HCT116 (cell line): ENCODE results near the gene FOXF1. TPM values are rescaled to one million over a fixed set of nuclear protein-coding genes. Genes with fewer than 3 reads are reported as not detected.

Experiments
- ATAC-seq: fragments of 200-7000 bp; cut with Tn5 transposase; 2 replicates; pipeline ENCODE4 v1.9.1; 2020; ENCODE audit warnings: mild to moderate bottlenecking, moderate library complexity
- BruUV-seq: library from RNA; stranded (reverse); fragments of 400-500 nt; replicated peaks from 2 replicates; lab custom pipeline; 2021; lab: Mats Ljungman, UMichigan
- CTCF ChIA-PET: fragments of 300-600 bp; sonication (Branson Sonifier 250); formaldehyde crosslinking; loops from one replicate; lab custom pipeline; 2021; ENCODE audit warnings: antibody characterized with exemption; lab: Charles Lee
- POLR2A ChIA-PET: fragments of 300-600, 350-600 bp; sonication (Branson Sonifier 250); formaldehyde crosslinking; loops from one replicate; lab custom pipeline; 2021; ENCODE audit warnings: antibody characterized with exemption; lab: Charles Lee
- RAD21 ChIA-PET, 2 experiments: fragments of 300-600 bp; sonication (Branson Sonifier 250); formaldehyde crosslinking; loops; one replicate each; lab custom pipeline; 2023; ENCODE audit warnings: low total read pairs in 2 of 2; ENCODE audit not compliant: uncharacterized antibody in 2 of 2, unreplicated experiment in 2 of 2, low non-redundant PET in 1 of 2; lab: Charles Lee
- DNase-seq: peaks from one replicate; pipeline ENCODE4 v3.0.0-alpha.2; 2010; ENCODE audit warnings: low read depth, low spot score
- H2AFZ ChIP-seq: fragments of 200-600 bp; shearing (Covaris generic), sonication (generic); 2 replicates; pipeline ENCODE4 v1.6.1; 2017; ENCODE audit warnings: low read depth, mixed run types, mixed read lengths, antibody characterized with exemption, low read length; ENCODE audit not compliant: poor library complexity, severe bottlenecking
- H3K27ac ChIP-seq: 2 replicates; pipeline ENCODE4 v1.5.1; 2012; ENCODE audit warnings: low read depth, low read length
- H3K27me3 ChIP-seq: fragments of 200-600 bp; sonication (generic); 2 replicates; pipeline ENCODE4 v1.6.1; 2016; ENCODE audit warnings: mixed run types, low read length, mixed read lengths; ENCODE audit not compliant: insufficient read depth
- H3K36me3 ChIP-seq, 2 experiments: fragments of 200-500 bp in 1 of 2; fragments of 200-600 bp in 1 of 2; sonication (Bioruptor generic) in 1 of 2; sonication (generic) in 1 of 2; 2 replicates each; pipeline versions ENCODE4 v1.5.1 to v1.6.1; 2014 to 2016; ENCODE audit warnings: low read length in 2 of 2, inconsistent platforms in 1 of 2, mixed read lengths in 1 of 2, mixed run types in 1 of 2; ENCODE audit not compliant: insufficient read depth in 2 of 2, control insufficient read depth in 1 of 2
- H3K4me1 ChIP-seq, 2 experiments: fragments of 200-600 bp in 1 of 2; sonication (generic) in 1 of 2; 2 replicates each; pipeline versions ENCODE4 v1.5.1 to v1.6.1; 2012 to 2017; ENCODE audit warnings: low read length in 2 of 2, inconsistent platforms in 1 of 2, mild to moderate bottlenecking in 1 of 2, mixed read lengths in 1 of 2, mixed run types in 1 of 2, moderate library complexity in 1 of 2; ENCODE audit not compliant: insufficient read depth in 2 of 2, control insufficient read depth in 1 of 2
- H3K4me2 ChIP-seq: fragments of 200-600 bp; sonication (generic); 2 replicates; pipeline ENCODE4 v1.6.1; 2017; ENCODE audit warnings: mixed run types, low read length, mixed read lengths
- H3K4me3 ChIP-seq, 2 experiments: fragments of 200-600 bp in 1 of 2; sonication (generic) in 1 of 2; replicated peaks in 1 of 2; 2 replicates each; pipeline ENCODE4 v1.5.1; 2011 to 2016; ENCODE audit warnings: low read length in 2 of 2, control low read depth in 1 of 2, low read depth in 1 of 2, mild to moderate bottlenecking in 1 of 2, mixed read lengths in 1 of 2, mixed run types in 1 of 2
- H3K79me2 ChIP-seq: fragments of 200-600 bp; sonication (generic); 2 replicates; pipeline ENCODE4 v1.6.1; 2017; ENCODE audit warnings: mild to moderate bottlenecking, mixed run types, low read length, moderate library complexity, mixed read lengths; ENCODE audit not compliant: insufficient read depth
- H3K9ac ChIP-seq: fragments of 200-600 bp; sonication (generic); 2 replicates; pipeline ENCODE4 v1.6.1; 2016; ENCODE audit warnings: low read length, mixed read lengths
- H3K9me2 ChIP-seq: fragments of 200-600 bp; sonication (generic), shearing (Covaris generic); 2 replicates; pipeline ENCODE4 v1.6.1; 2017; ENCODE audit warnings: mixed run types, mild to moderate bottlenecking, moderate library complexity; ENCODE audit not compliant: insufficient read depth
- H3K9me3 ChIP-seq, 2 experiments: fragments of 200-500 bp in 1 of 2; fragments of 200-600 bp in 1 of 2; sonication (Bioruptor generic) in 1 of 2; sonication (generic) in 1 of 2; 2 replicates each; pipeline ENCODE4 v1.6.1; 2014 to 2017; ENCODE audit warnings: low read length in 2 of 2, mixed read lengths in 2 of 2, inconsistent platforms in 1 of 2, low read depth in 1 of 2, mild to moderate bottlenecking in 1 of 2, mixed run types in 1 of 2, moderate library complexity in 1 of 2; ENCODE audit not compliant: control insufficient read depth in 1 of 2, insufficient read depth in 1 of 2
- H4K20me1 ChIP-seq: fragments of 200-600 bp; sonication (generic), shearing (Covaris generic); 2 replicates; pipeline ENCODE4 v1.6.1; 2017; ENCODE audit warnings: mixed run types, mild to moderate bottlenecking, moderate library complexity; ENCODE audit not compliant: insufficient read depth
- ATF3 ChIP-seq: IDR thresholded peaks from 2 replicates; pipeline ENCODE4 v1.6.1; 2012
- CBX3 ChIP-seq: IDR thresholded peaks from 2 replicates; pipeline ENCODE4 v1.6.1; 2012; ENCODE audit warnings: low read depth
- CEBPB ChIP-seq: IDR thresholded peaks from 2 replicates; pipeline ENCODE4 v1.6.1; 2012; ENCODE audit warnings: low read depth
- CTCF ChIP-seq, 3 experiments: fragments of 200-600 bp in 1 of 3; sonication (generic) in 1 of 3; IDR thresholded peaks in 2 of 3; conservative IDR thresholded peaks in 1 of 3; 2 replicates each; pipeline ENCODE4 v1.5.1; 2012 to 2017; ENCODE audit warnings: low read depth in 2 of 3, low read length in 2 of 3, antibody characterized with exemption in 1 of 3, borderline replicate concordance in 1 of 3, control low read depth in 1 of 3, mild to moderate bottlenecking in 1 of 3, mixed read lengths in 1 of 3, mixed run types in 1 of 3, moderate library complexity in 1 of 3; ENCODE audit not compliant: insufficient read depth in 1 of 3
- EGR1 ChIP-seq: IDR thresholded peaks from 2 replicates; pipeline ENCODE4 v1.6.1; 2012; ENCODE audit warnings: low read depth
- ELF1 ChIP-seq: IDR thresholded peaks from 2 replicates; pipeline ENCODE4 v1.6.1; 2012; ENCODE audit warnings: low read depth, borderline replicate concordance
- EZH2 ChIP-seq: fragments of 200-600 bp; sonication (generic); IDR thresholded peaks from 2 replicates; pipeline ENCODE4 v1.6.1; 2017; ENCODE audit warnings: antibody characterized with exemption, mixed run types
- FOSL1 ChIP-seq: IDR thresholded peaks from 2 replicates; pipeline ENCODE4 v1.6.1; 2012; ENCODE audit warnings: low read depth
- JUND ChIP-seq: IDR thresholded peaks from 2 replicates; pipeline ENCODE4 v1.6.1; 2012
- MAX ChIP-seq: IDR thresholded peaks from 2 replicates; pipeline ENCODE4 v1.6.1; 2012
- POLR2A ChIP-seq: IDR thresholded peaks from 2 replicates; pipeline ENCODE4 v1.7.0; 2011; ENCODE audit warnings: borderline replicate concordance; ENCODE audit not compliant: insufficient read depth, insufficient read length; ENCODE audit errors: extremely low read depth
- POLR2AphosphoS5 ChIP-seq: IDR thresholded peaks from 2 replicates; pipeline ENCODE4 v1.6.1; 2011; ENCODE audit warnings: mild to moderate bottlenecking, low read depth, low read length, moderate library complexity
- RAD21 ChIP-seq: IDR thresholded peaks from 2 replicates; pipeline ENCODE4 v1.6.1; 2012; ENCODE audit warnings: low read depth, mild to moderate bottlenecking
- REST ChIP-seq: IDR thresholded peaks from 2 replicates; pipeline ENCODE4 v1.6.1; 2012; ENCODE audit warnings: low read depth
- SIN3A ChIP-seq: IDR thresholded peaks from 2 replicates; pipeline ENCODE4 v1.6.1; 2012; ENCODE audit warnings: low read depth
- TCF7L2 ChIP-seq: IDR thresholded peaks from 2 replicates; pipeline ENCODE4 v1.7.0; 2011; ENCODE audit warnings: borderline replicate concordance, inconsistent platforms; ENCODE audit not compliant: insufficient read depth, insufficient read length; ENCODE audit errors: extremely low read depth
- YY1 ChIP-seq: IDR thresholded peaks from 2 replicates; pipeline ENCODE4 v1.6.1; 2011; ENCODE audit warnings: low read length, low read depth, moderate library complexity, mild to moderate bottlenecking; ENCODE audit not compliant: insufficient replicate concordance; ENCODE audit errors: extremely low read depth
- ZNF274 ChIP-seq: fragments of 200-500 bp; sonication (Bioruptor generic); IDR thresholded peaks from 2 replicates; pipeline ENCODE4 v1.6.1; 2014; ENCODE audit warnings: mild to moderate bottlenecking, low read depth, low read length, inconsistent platforms
- intact Hi-C: fragments of 100-400 bp; cut with micrococcal nuclease; formaldehyde crosslinking; loops from 2 replicates; pipeline ENCODE4 v1.10.0; 2022
- total RNA-seq: library from RNA; stranded (reverse); gene quantifications from one replicate; pipeline ENCODE4 v1.2.1, GENCODE V29; 2021; ENCODE audit not compliant: unreplicated experiment

Gene FOXF1
- total RNA-seq, 1 experiment from 2014 or later, result 2.4 TPM

GRCh38 chr16:86562356-86562755 is 52.0 kb downstream of the FOXF1 start (continued):
- TF ChIP-seq REST (no peak), JUND (no peak), TCF7L2 (no peak), FOSL1 (no peak), RAD21 (no peak), CBX3 (no peak), MAX (no peak)
- TF ChIP-seq, all 23 proteins: peak for 0

- Histone ChIP-seq H3K36me3 (no peaks in the 10 kb centered on the region), H3K4me1 (peaks cover 9 to 14% of the 10 kb centered on the region in 2 experiments), H3K9me3 (no peaks in the 10 kb centered on the region), H4K20me1 (no peaks in the 10 kb centered on the region), H3K27ac (no peak overlapping the region), H3K9me2 (no peaks in the 10 kb centered on the region), H3K4me3 (peak overlapping the region; percentile 40 to 43), H3K4me2 (peak overlapping the region; percentile 71), H2AFZ (peak overlapping the region; percentile 91), H3K79me2 (no peaks in the 10 kb centered on the region), H3K9ac (peak overlapping the region; percentile 27), H3K27me3 (no peaks in the 10 kb centered on the region)
- intact Hi-C loops, result loop anchor here (1.0 to 5.0 kb wide), 12 partner anchors 199 to 1074 kb away; no protein-coding TSS in a partner anchor
- BruUV-seq, result no TSS peak
- RAD21 ChIA-PET, result interaction anchor here (0.8 to 1.6 kb wide), 9 partner anchors 12 to 514 kb away, joined by 3 to 21 read pairs (median 6); no protein-coding TSS in a partner anchor
- ATAC-seq, result peak; percentile 92
- POLR2A ChIA-PET, result interaction anchor here (1.2 kb wide), 1 partner anchor 13 kb away, joined by 3 read pairs; no protein-coding TSS in a partner anchor
- CTCF ChIA-PET, result interaction anchor here (0.6 to 4.3 kb wide), 21 partner anchors 12 to 1206 kb away, joined by 3 to 89 read pairs (median 8); no protein-coding TSS in a partner anchor
- peak; percentile 92 for DNase-seq
- TF ChIP-seq SIN3A (no peak), YY1 (peak; percentile 64), CEBPB (no peak), POLR2AphosphoS5 (0 out of 2 replicates have a peak, but pooled peaks have one; percentile 20), POLR2A (no peak), CTCF (IDR thresholded peaks at IDR 0.05 in 2 of 3, conservative IDR thresholded peaks at IDR 0.05 in 1 of 3; ENCODE audit: borderline replicate concordance in 1 of 3, insufficient read depth in 1 of 3, low read depth in 2 of 3, low read length in 2 of 3) (peak; percentile 100), EGR1 (no peak), ELF1 (no peak), CBX3 (no peak), RAD21 (peak; percentile 100), EZH2 (no peak), FOSL1 (no peak), ZNF274 (no peak), JUND (no peak), TCF7L2 (peak; percentile 56), ATF3 (no peak)
These were observed 53.4 kb downstream of the FOXF1 start for GRCh38 chr16:86563469-86564345.
